Ovary (tissue), 9 donors: ENCODE measurements around the gene KRT2. TPM values are rescaled to one million over a fixed set of nuclear protein-coding genes. Genes with fewer than 3 reads are reported as not detected.

Source experiments
- DNase-seq, 5 donors: peaks; one replicate each; pipeline ENCODE4 v3.0.0-alpha.2; 2019 to 2020
- H3K27ac ChIP-seq, 2 donors: fragments of 200-600 bp; one replicate each; pipeline versions ENCODE4 v1.5.1 to v1.8.0; 2019 to 2022
- H3K27me3 ChIP-seq: fragments of 200-600 bp; one replicate; pipeline ENCODE4 v1.8.0; 2022
- H3K36me3 ChIP-seq: fragments of 200-600 bp; sonication (generic); one replicate; pipeline ENCODE4 v1.5.1; 2019
- H3K4me1 ChIP-seq: one replicate; pipeline ENCODE4 v1.8.1; 2013; ENCODE audit warnings: mild to moderate bottlenecking, moderate library complexity; ENCODE audit not compliant: insufficient read depth
- H3K4me3 ChIP-seq: fragments of 200-600 bp; sonication (generic); one replicate; pipeline ENCODE4 v1.5.1; 2017
- H3K9me3 ChIP-seq, 2 donors: fragments of 200-600 bp in 1 of 2; sonication (generic) in 1 of 2; one replicate each; pipeline versions ENCODE4 v1.5.1 to v1.8.1; 2013 to 2019; ENCODE audit warnings: mild to moderate bottlenecking in 1 of 2, moderate library complexity in 1 of 2
- CTCF ChIP-seq, 3 donors: fragments of 450-650 bp in 2 of 3; fragments of 200-600 bp in 1 of 3; IDR thresholded peaks; one replicate each; pipeline versions ENCODE4 v1.5.1 to v1.8.0; 2016 to 2022; ENCODE audit warnings: antibody characterized with exemption in 3 of 3, mild to moderate bottlenecking in 1 of 3
- EP300 ChIP-seq: sonication (generic); formaldehyde crosslinking; IDR thresholded peaks from one replicate; pipeline ENCODE4 v1.6.1; 2017; ENCODE audit warnings: antibody characterized with exemption
- POLR2A ChIP-seq: fragments of 450-650 bp; IDR thresholded peaks from one replicate; pipeline ENCODE4 v1.6.1; 2017; ENCODE audit warnings: antibody characterized with exemption, mild to moderate bottlenecking, moderate library complexity
- WGBS, 3 donors: extraction: QIAGEN DNeasy Blood & Tissue Kit in 1 of 3; methylation state at CpG; one replicate each; pipeline versions ENCODE4 v1.1.5 to v1.1.7; 2013 to 2017; 5-methylcytosine and 5-hydroxymethylcytosine counted together
- intact Hi-C, 4 donors: fragments of 100-400 bp; cut with DNase I; formaldehyde crosslinking; loops; one replicate each; pipeline versions ENCODE4 v1.11.0 to v1.15.1; 2022 to 2023
- polyA plus RNA-seq, 2 donors: library from polyadenylated mRNA; stranded (reverse); fragments of 200-250 nt in 1 of 2; fragments of 350-450 nt in 1 of 2; fragmentation: Illumina TruSeq in 1 of 2; extraction: RNeasy Lipid Tissue Mini Kit (QIAGEN cat#74804) in 1 of 2; gene quantifications; one replicate each; pipeline ENCODE4 v1.2.3, GENCODE V29; 2013 to 2014
- total RNA-seq, 7 donors: library from RNA; depleted of rRNA in 2 of 7; stranded (reverse); fragments of >200 nt in 2 of 7; fragmentation: NEBNext Ultra II Directional in 3 of 7; extraction: Animal tissue kit (Norgen Biotek cat#: 25700) in 3 of 7; gene quantifications; one replicate each; pipeline versions ENCODE4 v1.1.0 to v1.2.4, GENCODE V29; 2016 to 2023
- donor health status: DM: no; HTN: no; CAD: no; lungs with moderate emphysema.
- donor health status: DM: no; HTN: no; CAD: no.
- donor health status: Bipolar disorder and iron deficiency.
- donor health status: DM: yes; HTN: yes; CAD: no.
- donor health status: DM: no; HTN: no; CAD: no.
- donor health status: DM: yes; HTN: yes; CAD: no.

The KRT2 gene
- total and polyA plus RNA-seq, 9 donors = not detected

- TF ChIP-seq CTCF (IDR thresholded peaks at IDR 0.05) = no peak
- TF ChIP-seq EP300 = no peak
- no peak for TF ChIP-seq POLR2A
- no peak overlapping the region for H3K4me3 ChIP-seq
- intact Hi-C loops = no loop called here
- 72 to 78% (median 76%) methylated on average over 2 of the region's 2 CpGs for WGBS, 3 donors
- no peaks in the 10 kb centered on the region for H3K9me3 ChIP-seq
- H3K27me3 ChIP-seq = no peaks in the 10 kb centered on the region
- DNase-seq = no peak
- no peak overlapping the region for H3K27ac ChIP-seq
- H3K4me1 ChIP-seq = no peaks in the 10 kb centered on the region
- H3K36me3 ChIP-seq = no peaks in the 10 kb centered on the region
These were observed 33.1 kb downstream of the KRT2 start for GRCh38 chr12:52618866-52619265.

GRCh38 chr12:52618216-52618615 lies 33.8 kb downstream of the KRT2 start, which contains the start of gene KRT73:
KRT73 (minus strand) TSS chr12:52618559; CDS start chr12:52618524, 35 bp downstream.
- DNase-seq = no peak
- Histone ChIP-seq H3K27ac (no peak within 1 kb of the TSS), H3K4me1 (no peaks in the 10 kb centered on the region), H3K4me3 (no peak within 1 kb of the TSS), H3K9me3 (no peaks in the 10 kb centered on the region), H3K36me3 (no peaks in the 10 kb centered on the region), H3K27me3 (no peaks in the 10 kb centered on the region)
- no peak for TF ChIP-seq CTCF (IDR thresholded peaks at IDR 0.05)
- no peak for TF ChIP-seq POLR2A
- TF ChIP-seq EP300 = no peak
- WGBS, 3 donors = 76 to 87% (median 77%) methylated on average over 14 of the region's 14 CpGs
- intact Hi-C loops = no loop called here

GRCh38 chr12:52617403-52617785 lies 34.6 kb downstream of the KRT2 start:
- 59 to 67% (median 63%) methylated on average over 7 of the region's 7 CpGs for WGBS, 3 donors
- TF ChIP-seq POLR2A = no peak
- TF ChIP-seq CTCF (IDR thresholded peaks at IDR 0.05) = no peak
- TF ChIP-seq EP300 = no peak

GRCh38 chr12:52616680-52617402 lies 35.2 kb downstream of the KRT2 start:
- H3K27ac ChIP-seq = no peak overlapping the region
- DNase-seq = no peak
- TF ChIP-seq CTCF (IDR thresholded peaks at IDR 0.05) (no peak), POLR2A (no peak), EP300 (no peak)
- H3K9me3 ChIP-seq = no peaks in the 10 kb centered on the region
- no peaks in the 10 kb centered on the region for H3K27me3 ChIP-seq
- H3K4me3 ChIP-seq = no peak overlapping the region
- no peaks in the 10 kb centered on the region for H3K36me3 ChIP-seq
- intact Hi-C loops = no loop called here
- H3K4me1 ChIP-seq = no peaks in the 10 kb centered on the region
- 57 to 72% (median 59%) methylated on average over 10 of the region's 10 CpGs for WGBS, 3 donors

More at GRCh38 chr12:52617403-52617785, 34.6 kb downstream of the KRT2 start:
- no peak for DNase-seq
- Histone ChIP-seq H3K4me1 (no peaks in the 10 kb centered on the region), H3K27me3 (no peaks in the 10 kb centered on the region), H3K4me3 (no peak overlapping the region), H3K27ac (no peak overlapping the region), H3K9me3 (no peaks in the 10 kb centered on the region), H3K36me3 (no peaks in the 10 kb centered on the region)
- intact Hi-C loops = no loop called here
